GM23248 (cell line): Measurements from ENCODE around the gene MYZAP. TPM values are rescaled to one million over a fixed set of nuclear protein-coding genes. Genes with fewer than 3 reads are reported as not detected.

Experiments used
- DNase-seq: peaks from one replicate; pipeline ENCODE4 v3.0.0-alpha.2; 2015
- H2AFZ ChIP-seq: fragments of 200-600 bp; sonication (generic); 2 replicates; pipeline ENCODE4 v1.6.1; 2016; ENCODE audit warnings: antibody characterized with exemption
- H3F3A ChIP-seq: fragments of 200-600 bp; sonication (generic); 2 replicates; pipeline ENCODE4 v1.6.1; 2016; ENCODE audit warnings: mild to moderate bottlenecking, antibody characterized with exemption, mixed run types; ENCODE audit not compliant: insufficient read depth
- H3K27ac ChIP-seq: fragments of 200-600 bp; sonication (generic); 2 replicates; pipeline ENCODE4 v1.5.1; 2016; ENCODE audit warnings: mild to moderate bottlenecking
- H3K27me3 ChIP-seq: fragments of 200-600 bp; sonication (generic); replicated peaks from 2 replicates; pipeline ENCODE4 v1.6.1; 2016; ENCODE audit warnings: mild to moderate bottlenecking; ENCODE audit not compliant: insufficient read depth
- H3K36me3 ChIP-seq: fragments of 200-600 bp; sonication (generic); 2 replicates; pipeline ENCODE4 v1.6.1; 2016; ENCODE audit warnings: low read depth, mild to moderate bottlenecking
- H3K4me1 ChIP-seq: fragments of 200-600 bp; sonication (generic); 2 replicates; pipeline ENCODE4 v1.6.1; 2016; ENCODE audit warnings: mild to moderate bottlenecking; ENCODE audit not compliant: insufficient read depth
- H3K4me2 ChIP-seq: fragments of 200-600 bp; sonication (generic); one replicate; pipeline ENCODE4 v1.6.1; 2016; ENCODE audit warnings: mild to moderate bottlenecking; ENCODE audit not compliant: unreplicated experiment
- H3K4me3 ChIP-seq: fragments of 200-600 bp; sonication (generic); 2 replicates; pipeline ENCODE4 v1.5.1; 2016; ENCODE audit warnings: mild to moderate bottlenecking
- H3K79me2 ChIP-seq: fragments of 200-600 bp; sonication (generic); 2 replicates; pipeline ENCODE4 v1.6.1; 2016; ENCODE audit warnings: mild to moderate bottlenecking; ENCODE audit not compliant: insufficient read depth
- H3K9ac ChIP-seq: fragments of 200-600 bp; sonication (generic); 2 replicates; pipeline ENCODE4 v1.6.1; 2016; ENCODE audit warnings: mild to moderate bottlenecking
- H3K9me2 ChIP-seq: fragments of 200-600 bp; sonication (generic); 2 replicates; pipeline ENCODE4 v1.6.1; 2016; ENCODE audit warnings: mixed run types, mild to moderate bottlenecking, moderate library complexity; ENCODE audit not compliant: insufficient read depth
- H3K9me3 ChIP-seq: fragments of 200-600 bp; sonication (generic); one replicate; pipeline ENCODE4 v1.6.1; 2017; ENCODE audit warnings: low read depth
- H4K20me1 ChIP-seq: fragments of 200-600 bp; sonication (generic); 2 replicates; pipeline ENCODE4 v1.6.0; 2016; ENCODE audit not compliant: insufficient read depth
- EZH2 ChIP-seq: fragments of 200-600 bp; sonication (generic); IDR thresholded peaks from 2 replicates; pipeline ENCODE4 v1.6.1; 2018; ENCODE audit warnings: antibody characterized with exemption, mild to moderate bottlenecking; ENCODE audit not compliant: insufficient read depth, poor library complexity, severe bottlenecking
- EZH2phosphoT487 ChIP-seq: fragments of 200-600 bp; sonication (generic); IDR thresholded peaks from 2 replicates; pipeline ENCODE4 v1.6.1; 2018; ENCODE audit warnings: antibody characterized with exemption, moderate library complexity, mild to moderate bottlenecking, low read depth; ENCODE audit not compliant: insufficient read depth
- WGBS, 2 experiments: methylation state at CpG; one replicate each; pipeline ENCODE4 v1.1.6; 2015 to 2017; ENCODE audit warnings: low lambda C conversion rate in 2 of 2, low coverage in 1 of 2; ENCODE audit errors: missing lambda C conversion rate in 2 of 2; 5-methylcytosine and 5-hydroxymethylcytosine counted together
- in situ Hi-C: fragments of 300-500 bp; cut with MboI; formaldehyde crosslinking; loops from 2 replicates; pipeline ENCODE4 v1.15.0; 2020
- polyA plus RNA-seq: library from polyadenylated mRNA; unstranded; fragments of >200 nt; fragmentation: Nextera tagmentation; extraction: Ambion mirVana; gene quantifications from 2 replicates; pipeline ENCODE4 v1.2.1, GENCODE V29; 2016
- total RNA-seq: library from RNA; depleted of rRNA; stranded (reverse); fragments of >200 nt; shearing (Covaris generic); gene quantifications from 2 replicates; pipeline ENCODE4 v1.2.3, GENCODE V29; 2014

Gene MYZAP
- total and polyA plus RNA-seq, 2 experiments from 2014 or later: 0.11 TPM; not detected in 1

DNA sequence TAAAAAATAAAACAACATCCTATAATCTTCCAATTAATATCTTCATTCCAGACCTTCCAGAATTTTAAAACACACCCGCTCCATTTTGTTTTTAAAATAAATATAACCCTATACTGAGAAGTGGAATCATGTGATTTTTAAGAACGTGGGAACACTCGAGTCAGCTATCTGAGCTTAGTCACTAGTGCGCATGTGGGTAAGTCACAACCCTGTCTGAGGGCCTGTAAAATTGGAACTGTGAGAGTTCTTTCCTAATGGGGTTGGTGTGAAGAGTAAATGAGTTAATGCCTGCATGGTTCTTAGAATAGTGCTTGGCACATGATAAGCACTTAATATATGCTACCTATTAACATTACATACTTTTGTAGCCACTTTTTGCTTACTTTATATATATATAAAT is 95.0 kb downstream of the MYZAP start:
- Histone ChIP-seq H3K9me2 (no peaks in the 10 kb centered on the region), H2AFZ (no peak overlapping the region), H3K27me3 (no peaks in the 10 kb centered on the region), H3K36me3 (no peaks in the 10 kb centered on the region), H3K79me2 (no peaks in the 10 kb centered on the region), H4K20me1 (no peaks in the 10 kb centered on the region), H3K4me2 (no peak overlapping the region), H3F3A (0 out of 2 replicates have a peak, but pooled peaks cover 5% of the 10 kb centered on the region), H3K4me1 (peaks cover 11% of the 10 kb centered on the region), H3K27ac (no peak overlapping the region), H3K4me3 (no peak overlapping the region), H3K9me3 (no peaks in the 10 kb centered on the region), H3K9ac (no peak overlapping the region)
- TF ChIP-seq EZH2 (no peak), EZH2phosphoT487 (no peak)
- in situ Hi-C loops: no loop called here
- 89 to 90% methylated on average over 4 of the region's 4 CpGs for WGBS, 2 experiments
- no peak for DNase-seq

DNA sequence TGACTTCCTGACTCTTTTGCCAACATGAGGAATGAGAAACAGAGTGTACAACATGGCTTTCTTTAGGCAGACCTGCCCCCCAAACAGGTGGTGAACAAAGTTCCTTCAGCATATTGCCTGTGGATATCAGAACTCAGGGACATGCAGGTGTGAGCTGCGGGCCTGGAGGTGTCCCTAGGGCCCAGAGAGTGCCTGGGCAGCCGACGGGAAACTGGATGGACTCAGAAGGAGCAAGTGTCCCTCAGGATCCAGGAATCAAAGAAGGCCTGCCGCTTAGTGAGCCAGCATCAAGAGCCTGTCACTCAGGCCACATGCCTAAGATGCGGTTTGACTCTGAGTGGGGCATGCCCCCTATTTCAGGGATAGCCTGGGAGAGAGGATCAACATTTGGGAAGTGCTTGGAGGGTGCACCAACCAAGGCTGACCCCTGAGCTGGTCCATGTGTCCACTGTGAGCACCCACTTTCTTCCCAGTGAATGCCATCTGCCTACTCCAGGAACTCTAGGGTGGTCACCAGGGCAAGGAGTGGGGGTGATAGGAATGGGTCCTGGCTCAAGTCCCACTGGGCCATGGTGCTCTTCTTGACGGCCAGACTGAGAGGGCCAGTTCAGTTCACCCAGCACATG is 98.8 kb downstream of the MYZAP start:
- 78 to 85% methylated on average over 6 of the region's 6 CpGs for WGBS, 2 experiments

DNA sequence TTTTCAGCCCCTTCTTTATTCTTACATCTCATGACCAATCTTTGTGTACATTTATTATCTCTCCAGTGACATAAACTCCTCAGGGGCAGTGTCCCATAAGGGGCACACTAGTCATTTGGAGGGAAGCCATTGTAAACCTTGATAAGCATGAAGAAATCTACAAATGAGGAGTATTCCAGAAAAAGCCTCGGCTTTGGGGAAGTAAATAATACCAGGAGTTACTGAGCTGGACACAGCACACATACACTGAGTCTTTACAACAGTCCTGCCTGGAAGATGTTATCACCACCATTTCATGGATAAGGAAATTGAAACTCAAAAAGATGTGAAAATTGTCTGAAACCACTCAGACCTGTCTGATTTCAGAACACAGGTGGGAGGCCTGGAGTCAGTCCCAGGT is 99.4 kb downstream of the MYZAP start:
- in situ Hi-C loops: no loop called here
- H3K9ac ChIP-seq: no peak overlapping the region

More for the DNA sequence above, 98.8 kb downstream of the MYZAP start:
- H3K4me3 ChIP-seq: no peak overlapping the region
- H3K36me3 ChIP-seq: no peaks in the 10 kb centered on the region
- H3K4me2 ChIP-seq: no peak overlapping the region
- DNase-seq: no peak
- H3K27ac ChIP-seq: no peak overlapping the region
- no peaks in the 10 kb centered on the region for H3K9me2 ChIP-seq
- TF ChIP-seq EZH2phosphoT487 (no peak), EZH2 (no peak)
- peaks cover 24% of the 10 kb centered on the region; the same call in 1 of the 2 replicates for H3F3A ChIP-seq
- no peaks in the 10 kb centered on the region for H3K9me3 ChIP-seq
- no peak overlapping the region for H2AFZ ChIP-seq
- H3K79me2 ChIP-seq: no peaks in the 10 kb centered on the region
- H4K20me1 ChIP-seq: no peaks in the 10 kb centered on the region
- in situ Hi-C loops: no loop called here
- peaks cover 38% of the 10 kb centered on the region for H3K4me1 ChIP-seq
- H3K27me3 ChIP-seq: no peaks in the 10 kb centered on the region
- H3K9ac ChIP-seq: no peak overlapping the region

GRCh38 chr15:57692709-57693108 is 101.0 kb downstream of the MYZAP start:
- Histone ChIP-seq H2AFZ (0 out of 2 replicates have a peak overlapping the region, but pooled peaks have one; percentile 8), H3K79me2 (no peaks in the 10 kb centered on the region), H3K4me1 (peaks cover 38% of the 10 kb centered on the region), H3F3A (peaks cover 28% of the 10 kb centered on the region; the same call in 1 of the 2 replicates), H3K4me2 (peak overlapping the region; percentile 8), H3K9me3 (no peaks in the 10 kb centered on the region), H3K9ac (no peak overlapping the region), H3K27ac (no peak overlapping the region), H4K20me1 (no peaks in the 10 kb centered on the region), H3K4me3 (no peak overlapping the region), H3K27me3 (no peaks in the 10 kb centered on the region), H3K36me3 (no peaks in the 10 kb centered on the region), H3K9me2 (no peaks in the 10 kb centered on the region)
- 55 to 68% methylated on average over 1 of the region's 1 CpG for WGBS, 2 experiments
- peak; percentile 47 for DNase-seq
- in situ Hi-C loops: no loop called here
- TF ChIP-seq EZH2phosphoT487: no peak

More for the DNA sequence above, 99.4 kb downstream of the MYZAP start:
- Histone ChIP-seq H3F3A (peaks cover 23% of the 10 kb centered on the region; the same call in 1 of the 2 replicates), H2AFZ (no peak overlapping the region), H3K79me2 (no peaks in the 10 kb centered on the region), H3K36me3 (no peaks in the 10 kb centered on the region), H3K27ac (no peak overlapping the region), H3K4me2 (no peak overlapping the region), H3K4me3 (no peak overlapping the region), H4K20me1 (no peaks in the 10 kb centered on the region), H3K9me2 (no peaks in the 10 kb centered on the region), H3K27me3 (no peaks in the 10 kb centered on the region), H3K4me1 (peaks cover 34% of the 10 kb centered on the region), H3K9me3 (no peaks in the 10 kb centered on the region)
- 37 to 52% methylated on average over 1 of the region's 1 CpG for WGBS, 2 experiments
- no peak for DNase-seq
- TF ChIP-seq EZH2: no peak
- TF ChIP-seq EZH2phosphoT487: no peak
